Omental fat pad (tissue), 4 donors: ENCODE measurements around the gene ATP5PD. TPM values are rescaled to one million over a fixed set of nuclear protein-coding genes. Genes with fewer than 3 reads are reported as not detected.
A peak's percentile ranks its signal among the peaks of the same experiment; 100 is the strongest.

Experiments
- ATAC-seq: fragments of 150-250 bp; one replicate; pipeline ENCODE4 v1.9.1; 2016; ENCODE audit warnings: mild to moderate bottlenecking, moderate library complexity; ENCODE audit not compliant: low FRiP score
- DNase-seq: peaks from one replicate; pipeline ENCODE4 v3.0.0-alpha.2; 2019; ENCODE audit warnings: low spot score
- total RNA-seq, 4 donors: library from RNA; depleted of rRNA; stranded (reverse); fragments of >200 nt; gene quantifications; one replicate each; pipeline ENCODE4 v1.1.0, GENCODE V29; 2016
- TF ChIP-seq, protein P1 (sequence below), 3 donors: fragments of 450-650 bp; IDR thresholded peaks; one replicate each; pipeline ENCODE4 v1.5.1; 2016 to 2017; ENCODE audit warnings: antibody characterized with exemption in 3 of 3, mild to moderate bottlenecking in 3 of 3, moderate library complexity in 2 of 3

The ATP5PD gene
- 100 to 1,000 TPM; 159 to 394 (median 233) TPM for total RNA-seq

DNA sequence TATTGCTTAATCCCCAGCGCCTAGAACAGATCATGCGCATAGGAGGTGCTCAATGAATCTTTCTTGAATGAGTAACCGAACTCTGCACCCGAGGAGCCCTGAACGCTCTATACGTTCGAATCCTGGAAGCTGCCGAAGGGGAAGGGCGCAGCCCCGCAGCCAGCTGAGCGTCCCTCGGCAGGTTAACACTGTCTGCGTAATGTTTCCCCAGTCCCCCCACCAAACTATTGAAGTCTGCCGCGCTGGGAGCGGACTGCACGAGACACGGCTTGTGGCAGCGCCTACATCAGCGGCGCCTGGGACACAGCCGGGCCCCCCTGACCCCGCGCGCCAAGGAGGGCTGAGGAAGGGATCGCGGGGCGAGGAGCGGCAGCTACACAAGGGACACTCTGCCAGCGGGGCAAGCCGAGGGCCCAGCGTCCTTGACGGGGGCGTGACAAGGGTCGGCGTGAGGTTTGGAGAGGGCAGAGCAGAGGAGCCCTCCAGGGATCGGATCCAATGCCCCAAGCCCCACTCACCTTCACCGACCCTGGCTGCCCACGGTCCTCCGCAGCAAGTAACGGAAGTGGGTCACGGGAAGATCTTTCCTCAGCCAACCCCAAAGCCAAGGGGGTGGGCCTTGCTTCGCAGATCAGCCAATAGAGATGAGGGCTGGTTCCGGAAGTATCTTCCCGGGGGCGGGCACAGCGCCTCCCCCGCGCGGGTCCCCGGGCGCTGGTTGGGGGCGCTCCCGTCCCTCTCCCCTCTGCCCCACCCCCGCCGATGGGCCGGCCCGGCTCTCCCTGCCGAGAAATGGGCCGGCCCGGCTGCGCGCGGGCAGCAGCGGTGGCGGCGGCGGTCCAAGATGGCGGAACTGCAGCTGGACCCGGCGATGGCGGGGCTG lies at the start of gene ATP5PD, which contains the start of gene KCTD2:
ATP5PD (minus strand) TSS at position 563 of the 883 bp plus-strand sequence. CDS start 4,319 bp downstream, outside the sequence.
KCTD2 (plus strand) TSS at position 819 of the 883 bp plus-strand sequence; CDS start at position 845, 26 bp downstream.
- peak; percentile 68 for DNase-seq
- TF ChIP-seq, protein P1, sequence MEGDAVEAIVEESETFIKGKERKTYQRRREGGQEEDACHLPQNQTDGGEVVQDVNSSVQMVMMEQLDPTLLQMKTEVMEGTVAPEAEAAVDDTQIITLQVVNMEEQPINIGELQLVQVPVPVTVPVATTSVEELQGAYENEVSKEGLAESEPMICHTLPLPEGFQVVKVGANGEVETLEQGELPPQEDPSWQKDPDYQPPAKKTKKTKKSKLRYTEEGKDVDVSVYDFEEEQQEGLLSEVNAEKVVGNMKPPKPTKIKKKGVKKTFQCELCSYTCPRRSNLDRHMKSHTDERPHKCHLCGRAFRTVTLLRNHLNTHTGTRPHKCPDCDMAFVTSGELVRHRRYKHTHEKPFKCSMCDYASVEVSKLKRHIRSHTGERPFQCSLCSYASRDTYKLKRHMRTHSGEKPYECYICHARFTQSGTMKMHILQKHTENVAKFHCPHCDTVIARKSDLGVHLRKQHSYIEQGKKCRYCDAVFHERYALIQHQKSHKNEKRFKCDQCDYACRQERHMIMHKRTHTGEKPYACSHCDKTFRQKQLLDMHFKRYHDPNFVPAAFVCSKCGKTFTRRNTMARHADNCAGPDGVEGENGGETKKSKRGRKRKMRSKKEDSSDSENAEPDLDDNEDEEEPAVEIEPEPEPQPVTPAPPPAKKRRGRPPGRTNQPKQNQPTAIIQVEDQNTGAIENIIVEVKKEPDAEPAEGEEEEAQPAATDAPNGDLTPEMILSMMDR (IDR thresholded peaks at IDR 0.05): no peak
- peak; percentile 94 for ATAC-seq

DNA sequence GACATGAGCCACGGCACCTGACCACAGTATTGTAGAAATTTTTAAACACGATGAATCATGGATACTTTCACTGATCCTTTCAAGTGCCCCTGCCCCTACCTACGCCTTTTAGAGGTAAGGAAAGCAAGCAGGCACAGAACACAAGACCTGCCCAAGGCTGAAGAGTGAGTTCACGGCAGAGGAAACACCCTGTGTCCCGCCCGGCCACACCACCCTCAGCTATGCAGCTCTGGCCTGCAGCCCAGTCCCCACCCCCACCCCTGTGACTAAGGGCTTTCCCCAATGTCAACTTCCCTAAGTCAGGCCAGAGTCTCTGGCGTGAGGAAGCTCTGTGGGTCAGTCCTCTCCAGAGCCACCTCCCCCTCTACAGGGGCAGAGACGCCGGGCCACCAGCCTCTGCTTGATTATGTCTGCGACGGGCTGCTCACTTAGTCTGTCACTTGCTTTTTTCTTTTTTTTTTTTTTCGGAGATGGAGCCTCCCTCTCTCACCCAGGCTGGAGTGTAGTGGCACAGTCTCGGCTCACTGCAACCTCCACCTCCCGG lies 49.4 kb upstream of the ATP5PD start:
- DNase-seq: no peak
- TF ChIP-seq, protein P1 (IDR thresholded peaks at IDR 0.05): no peak
- peak; percentile 57 for ATAC-seq

DNA sequence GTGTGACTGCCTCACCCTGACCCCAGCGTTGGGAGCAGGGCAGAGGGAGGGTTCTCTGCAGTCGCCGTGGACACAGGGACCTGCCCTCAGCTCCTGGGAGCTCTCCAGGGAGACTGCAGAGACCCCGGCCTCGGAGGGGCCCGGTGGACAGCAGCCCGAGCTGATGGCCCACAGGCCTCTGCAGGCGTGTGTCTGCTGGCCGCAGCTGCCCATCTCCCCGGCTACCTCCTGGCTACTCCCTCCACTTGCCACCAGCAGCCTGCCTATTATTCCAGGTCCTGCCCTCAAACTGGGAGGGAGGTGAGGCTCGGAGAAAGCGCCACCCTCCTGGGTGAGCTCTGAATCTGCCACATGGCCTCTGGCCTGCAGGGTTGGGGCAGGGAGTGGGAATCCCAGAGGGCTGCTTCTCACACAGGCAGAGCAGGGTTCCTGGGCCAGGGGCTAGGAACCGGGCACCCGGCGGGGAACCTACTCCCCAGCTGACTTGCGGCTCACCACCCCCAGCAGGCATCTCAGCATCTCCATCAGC lies 48.2 kb upstream of the ATP5PD start:
- TF ChIP-seq, protein P1 (IDR thresholded peaks at IDR 0.05): no peak
- no peak for ATAC-seq
- no peak for DNase-seq

DNA sequence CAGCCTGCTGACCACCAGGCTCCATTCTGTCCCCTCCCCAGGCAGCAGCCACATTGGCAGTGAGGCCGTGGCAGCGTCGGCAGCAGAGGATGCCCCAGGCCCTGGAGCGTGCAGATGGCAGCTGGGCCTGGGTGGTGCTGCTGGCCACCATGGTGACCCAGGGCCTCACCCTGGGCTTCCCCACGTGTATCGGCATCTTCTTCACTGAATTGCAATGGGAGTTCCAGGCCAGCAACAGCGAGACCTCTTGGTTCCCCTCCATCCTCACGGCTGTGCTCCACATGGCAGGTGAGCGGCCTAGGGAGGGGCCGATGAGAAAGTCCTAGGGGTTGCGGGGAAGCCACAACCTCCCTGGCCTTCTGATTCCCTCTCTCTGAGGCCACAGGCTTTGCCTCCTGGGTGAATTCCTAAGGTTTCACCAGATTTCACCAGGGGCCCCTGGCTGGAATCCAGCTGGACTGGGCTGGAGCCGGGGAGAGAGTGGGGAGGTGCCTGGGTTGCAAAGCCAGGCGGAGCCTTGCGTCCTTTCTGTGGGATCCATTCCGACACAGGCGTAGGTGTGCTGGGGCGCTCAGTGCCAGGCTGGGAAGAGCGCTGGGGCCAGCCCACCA lies 46.9 kb upstream of the ATP5PD start:
- TF ChIP-seq, protein P1 (IDR thresholded peaks at IDR 0.05): no peak
- ATAC-seq (peak; percentile 57), DNase-seq (no peak)

DNA sequence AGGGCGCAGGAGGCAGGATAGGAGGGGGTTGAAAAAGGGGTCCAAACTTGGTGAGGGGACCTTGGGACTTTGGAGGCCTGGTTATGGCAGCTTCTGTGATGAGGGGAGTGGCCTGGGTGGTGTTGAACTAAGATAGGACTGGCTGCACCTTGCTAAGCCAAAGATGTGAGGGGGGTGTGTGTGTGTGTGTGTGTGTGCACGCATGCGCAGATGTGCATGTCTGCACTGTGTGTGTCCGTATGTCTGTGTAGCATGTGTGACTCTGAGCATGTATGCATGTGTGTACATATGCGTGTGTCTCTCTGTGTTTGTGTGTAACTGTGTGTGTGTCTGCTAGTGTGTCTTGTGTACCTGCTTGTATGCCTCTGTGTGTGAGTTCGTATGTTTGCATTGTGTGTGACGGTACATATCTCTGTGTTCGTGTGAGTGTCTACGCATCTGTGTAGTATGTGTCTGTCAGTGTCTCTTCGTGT lies 45.1 kb upstream of the ATP5PD start:
- ATAC-seq (no peak), DNase-seq (no peak)
- TF ChIP-seq, protein P1 (IDR thresholded peaks at IDR 0.05): no peak

DNA sequence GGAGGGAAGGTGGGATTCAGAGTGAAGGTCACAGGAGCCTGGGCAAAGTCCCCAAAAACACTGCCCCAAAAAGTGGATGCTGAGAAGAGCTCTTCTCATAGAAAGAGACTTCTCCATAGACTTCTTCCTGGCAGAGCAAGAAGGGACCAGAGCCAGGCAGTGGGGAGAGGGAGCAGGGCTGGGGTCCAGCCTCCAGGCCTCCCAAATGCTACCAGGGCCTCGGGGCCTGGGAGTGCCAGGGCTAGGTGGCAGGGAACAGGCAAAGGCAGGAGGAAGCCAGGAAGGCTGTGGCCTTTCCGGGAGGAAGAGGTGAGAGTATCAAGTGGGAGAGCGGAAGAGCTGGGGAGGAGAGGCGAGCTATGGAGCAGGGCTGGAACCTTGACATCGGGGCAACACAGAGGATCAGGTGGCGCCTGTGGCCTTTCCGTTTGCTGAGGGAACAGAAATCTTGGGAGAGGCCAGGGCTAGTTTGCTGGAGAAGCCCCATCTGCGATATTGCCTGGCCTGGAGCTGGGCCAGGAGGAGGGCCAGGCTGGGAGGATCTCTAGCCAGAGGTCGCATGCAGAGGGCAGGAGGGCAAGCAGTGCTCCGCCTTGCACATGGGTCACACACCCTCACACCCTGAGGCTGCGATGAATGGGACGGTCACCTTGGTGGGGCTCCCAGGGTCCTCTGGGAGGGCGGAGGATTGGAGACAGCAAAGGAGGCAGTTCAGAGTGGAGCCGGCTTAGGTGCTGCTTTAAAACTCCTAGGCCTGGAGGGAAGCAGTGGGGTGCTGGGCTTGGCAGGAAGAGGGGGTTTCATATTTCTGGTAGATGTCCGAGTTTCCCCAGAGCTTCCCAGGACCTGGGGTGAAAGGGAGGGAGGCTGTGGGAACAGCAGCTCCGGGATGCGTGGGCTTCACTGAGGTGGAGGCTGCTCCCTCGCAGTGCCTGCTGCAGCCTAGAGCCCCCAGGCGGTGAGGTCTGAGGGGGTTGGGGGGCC lies 44.4 kb upstream of the ATP5PD start:
- TF ChIP-seq, protein P1 (IDR thresholded peaks at IDR 0.05): no peak
- DNase-seq (no peak), ATAC-seq (no peak)
